ENCODE measurements around the gene ANP32A. TPM values are rescaled to one million over a fixed set of nuclear protein-coding genes. Genes with fewer than 3 reads are reported as not detected.

Gene ANP32A
- total and polyA plus RNA-seq, 9 of the 15 experiments (the other 6 are each of a cell fraction or from before 2014, with no cell fraction given), result 13.2 to 656 (median 210) TPM

DNA sequence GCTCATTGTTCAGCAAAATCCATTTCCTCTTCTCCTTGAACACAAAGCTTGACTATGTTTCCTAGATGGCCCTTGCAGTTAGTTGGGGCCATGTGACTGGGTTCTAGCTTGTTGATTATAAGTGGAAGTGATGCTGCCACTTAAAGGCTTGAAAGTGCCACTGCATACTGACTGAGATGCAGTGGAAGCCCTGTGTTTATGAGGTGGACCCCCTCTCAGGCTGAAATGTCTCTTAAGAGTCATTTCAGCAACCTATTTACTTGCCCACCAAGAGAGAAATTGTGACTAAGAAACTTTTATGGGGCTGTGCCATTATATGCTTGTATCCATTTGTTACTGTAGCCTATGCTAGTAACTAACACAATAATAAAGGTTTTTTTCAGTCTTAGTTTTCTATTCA, 8.4 kb upstream of the ANP32A start:
- Histone ChIP-seq H3K4me2 (ENCODE audit: insufficient read depth, low read length) (no peak overlapping the region), H3K27me3 (ENCODE audit: control insufficient read depth in 2 of 2, insufficient read depth in 2 of 2, low read length in 2 of 2) (peaks cover 0 to 6% of the 10 kb centered on the region in 2 experiments; a peak in 2 of 5 replicates), H3K9me1 (ENCODE audit: control insufficient read depth, insufficient read depth, low read length) (no peaks in the 10 kb centered on the region), H3K4me1 (replicated peaks in 1 of 2; ENCODE audit: control insufficient read depth in 2 of 2, insufficient read depth in 2 of 2, low read length in 2 of 2) (no peaks in the 10 kb centered on the region), H3K79me2 (ENCODE audit: control insufficient read depth, insufficient read depth, low read length) (no peaks in the 10 kb centered on the region), H3K36me3 (ENCODE audit: control insufficient read depth, insufficient read depth, low read length) (no peaks in the 10 kb centered on the region), H3K4me3 (no peak overlapping the region), H3K9me3 (replicated peaks; ENCODE audit: control insufficient read depth, insufficient read depth, low read depth, low read length) (no peaks in the 10 kb centered on the region), H3K9ac (ENCODE audit: insufficient read depth in 1 of 2, low read depth in 2 of 2, low read length in 2 of 2) (no peak overlapping the region), H3K27ac (ENCODE audit: extremely low read depth, low read depth, low read length) (no peak overlapping the region), H2AFZ (ENCODE audit: low read depth, low read length) (no peak overlapping the region), H4K20me1 (replicated peaks; ENCODE audit: control insufficient read depth, insufficient read depth, low read length) (no peaks in the 10 kb centered on the region)
- ChIA-PET CTCF (ENCODE audit: low intra/inter-chr PET ratio) (interaction anchor here (1.1 kb wide), 1 partner anchor 99 kb away, joined by 3 read pairs; no protein-coding TSS in a partner anchor), POLR2A (interaction anchor here (0.7 to 2.3 kb wide), 3 partner anchors 10 to 517 kb away, joined by 3 to 11 read pairs (median 5); no protein-coding TSS in a partner anchor)
- intact Hi-C loops (cut with micrococcal nuclease) (loop anchor here (2.0 kb wide), 1 partner anchor 46 kb away; no protein-coding TSS in a partner anchor), in situ Hi-C loops (cut with MboI) (no loop called here)
- peak; percentile 93 for ATAC-seq
- BruUV-seq (replicated peaks), result no TSS peak
- DNase-seq (ENCODE audit: extremely low read depth in 1 of 4, low spot score in 3 of 4), result peak in 1 of 4 experiments; percentile 40
- peak; percentile 88 for FAIRE-seq
- TF ChIP-seq HMG20B (CRISPR knock-in tag; IDR thresholded peaks at IDR 0.05) (no peak), NR2C1 (IDR thresholded peaks at IDR 0.05) (no peak), NR2C1 (tag; IDR thresholded peaks at IDR 0.05) (no peak), THAP12 (CRISPR knock-in tag; IDR thresholded peaks at IDR 0.05) (no peak), MGA (IDR thresholded peaks at IDR 0.05) (0 out of 2 replicates have a peak, but pooled peaks have one; percentile 18)
- TF ChIP-seq, protein P1, sequence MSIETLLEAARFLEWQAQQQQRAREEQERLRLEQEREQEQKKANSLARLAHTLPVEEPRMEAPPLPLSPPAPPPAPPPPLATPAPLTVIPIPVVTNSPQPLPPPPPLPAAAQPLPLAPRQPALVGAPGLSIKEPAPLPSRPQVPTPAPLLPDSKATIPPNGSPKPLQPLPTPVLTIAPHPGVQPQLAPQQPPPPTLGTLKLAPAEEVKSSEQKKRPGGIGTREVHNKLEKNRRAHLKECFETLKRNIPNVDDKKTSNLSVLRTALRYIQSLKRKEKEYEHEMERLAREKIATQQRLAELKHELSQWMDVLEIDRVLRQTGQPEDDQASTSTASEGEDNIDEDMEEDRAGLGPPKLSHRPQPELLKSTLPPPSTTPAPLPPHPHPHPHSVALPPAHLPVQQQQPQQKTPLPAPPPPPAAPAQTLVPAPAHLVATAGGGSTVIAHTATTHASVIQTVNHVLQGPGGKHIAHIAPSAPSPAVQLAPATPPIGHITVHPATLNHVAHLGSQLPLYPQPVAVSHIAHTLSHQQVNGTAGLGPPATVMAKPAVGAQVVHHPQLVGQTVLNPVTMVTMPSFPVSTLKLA (conservative IDR thresholded peaks at IDR 0.05), result peak in 1 of 2 experiments; percentile 27; a peak in 1 of 4 replicates

Measured in K562 (cell line).